SIG-M5 (cell line): ENCODE measurements around the gene STARD10.

Experiments
- DNase-seq: peaks from one replicate; lab custom pipeline; 2025; lab: John Stamatoyannopoulos, UW

STARD10 gene

DNA sequence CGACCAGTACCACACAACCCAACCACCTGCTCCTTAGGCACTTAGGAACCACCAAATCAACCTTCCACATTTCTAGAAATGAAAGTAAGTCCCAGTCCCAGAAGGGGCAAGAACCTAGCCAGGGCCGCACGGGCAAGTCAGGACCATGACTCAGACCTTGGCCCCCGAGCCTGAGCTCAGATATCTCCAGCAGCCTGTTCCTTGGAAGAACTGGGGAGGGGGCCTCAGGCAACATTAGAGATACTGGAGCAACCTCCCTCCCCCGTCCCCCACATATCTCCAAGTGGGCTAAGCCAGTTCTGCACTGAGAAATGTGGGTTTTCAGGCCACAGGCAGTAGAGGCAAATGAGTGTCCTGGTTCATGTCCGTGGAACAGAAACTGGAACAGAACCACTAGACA lies 49.4 kb downstream of the STARD10 start:
- no peak for DNase-seq

DNA sequence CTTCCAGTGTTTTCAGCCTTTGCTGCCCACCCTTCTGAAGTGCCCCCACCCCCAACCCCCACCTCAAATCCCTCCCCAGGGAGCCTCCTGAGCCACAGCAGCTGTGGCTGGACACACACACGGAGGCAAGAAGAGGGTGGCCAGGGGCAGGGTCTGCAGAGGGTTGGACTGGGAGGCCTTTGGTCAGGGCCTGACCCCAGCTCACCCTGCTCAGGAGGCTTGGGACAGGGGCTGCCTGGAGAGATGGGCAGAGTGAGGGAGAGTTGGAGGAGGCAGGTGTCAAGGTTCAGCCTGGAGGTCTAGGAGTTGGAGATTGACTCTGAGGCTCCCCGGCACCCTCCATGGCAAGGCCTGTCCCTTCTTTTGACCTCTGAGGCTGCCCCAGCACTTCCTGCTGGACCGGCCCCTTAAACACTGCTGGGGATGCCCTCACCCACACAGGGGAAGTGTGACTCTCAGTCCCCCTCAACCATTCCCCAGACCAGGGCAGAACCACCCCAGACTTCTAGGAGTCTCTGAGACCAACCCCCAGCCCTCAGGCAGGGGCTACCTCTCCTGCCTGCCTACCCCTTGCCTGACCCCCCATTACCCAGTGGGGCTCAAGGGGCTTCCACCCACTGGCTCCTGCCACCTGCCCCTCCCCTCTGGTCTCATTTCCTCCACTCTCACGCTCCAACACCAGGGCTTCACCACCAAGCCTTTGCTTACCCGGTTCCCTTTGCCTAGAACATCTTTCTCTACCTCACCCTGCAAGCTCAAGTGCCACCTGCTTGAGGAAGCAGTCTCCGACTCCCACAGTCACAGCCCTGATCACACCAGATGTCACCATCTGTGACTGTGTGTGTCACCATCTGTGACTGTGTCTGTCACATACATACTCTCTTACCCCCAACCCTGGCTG lies 50.3 kb downstream of the STARD10 start:
- no peak for DNase-seq

- DNase-seq: no peak
Observed at GRCh38 chr11:72742513-72743320, 51.1 kb downstream of the STARD10 start.

GRCh38 chr11:72741849-72742512 lies 51.9 kb downstream of the STARD10 start:
- no peak for DNase-seq

- no peak for DNase-seq
Observed at GRCh38 chr11:72741429-72741833, 52.4 kb downstream of the STARD10 start.

DNA sequence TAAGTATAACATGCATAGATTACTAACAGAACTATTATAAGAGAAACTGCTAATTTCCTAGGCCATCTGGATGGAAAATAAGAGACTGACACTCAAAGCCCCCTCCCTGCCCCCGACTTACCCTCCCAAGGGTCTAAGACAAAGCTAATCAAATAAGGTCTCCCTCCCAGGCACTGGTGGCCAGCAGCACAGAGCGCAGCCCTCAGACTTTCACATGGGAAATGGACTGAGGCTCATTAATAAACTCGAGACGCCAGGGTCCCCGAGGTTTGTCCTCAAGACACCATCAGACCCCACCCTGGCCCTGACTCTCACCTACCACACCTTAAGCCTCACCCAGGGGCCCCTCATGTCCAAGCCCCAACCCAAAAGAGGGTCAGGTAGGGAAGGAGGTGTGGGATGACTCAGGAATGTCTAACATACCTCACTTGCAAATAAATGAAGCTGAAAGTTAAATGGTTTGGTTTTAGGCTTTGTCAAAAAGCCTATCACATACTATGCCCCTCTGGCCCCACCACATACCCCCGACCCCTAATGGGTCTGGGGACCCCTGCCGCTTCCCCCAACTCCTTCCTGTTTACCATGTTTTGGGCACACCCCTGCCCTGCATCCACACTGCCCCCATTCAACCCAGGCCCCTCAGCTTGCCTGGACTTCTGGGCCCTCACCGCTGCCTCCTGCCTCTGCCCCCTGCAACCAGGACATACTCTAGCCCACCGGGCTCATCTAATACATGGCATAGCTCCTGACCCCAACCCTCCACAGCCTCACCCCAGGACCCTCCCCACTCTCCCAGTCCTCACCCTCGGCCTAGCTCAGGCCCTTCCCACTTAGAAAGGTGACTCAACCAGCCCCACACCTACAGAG lies 53.1 kb downstream of the STARD10 start:
- no peak for DNase-seq

DNA sequence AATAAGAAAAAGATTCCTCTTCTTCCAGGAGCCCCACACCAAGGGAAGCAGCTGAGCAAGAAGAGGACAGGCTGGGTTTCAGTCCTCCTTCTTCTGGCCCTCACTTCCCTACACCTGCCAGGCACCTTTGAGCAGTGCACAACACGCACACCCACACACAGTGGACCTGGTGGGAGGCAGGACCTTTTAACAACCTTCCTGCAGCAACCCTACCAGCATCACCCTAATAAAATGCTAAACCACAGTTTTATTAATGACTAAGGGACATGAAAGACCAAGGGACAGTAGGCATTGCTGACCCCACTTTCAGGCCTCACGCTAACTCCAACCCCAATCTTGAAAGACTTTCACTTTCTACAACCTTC lies 53.8 kb downstream of the STARD10 start:
- no peak for DNase-seq

DNA sequence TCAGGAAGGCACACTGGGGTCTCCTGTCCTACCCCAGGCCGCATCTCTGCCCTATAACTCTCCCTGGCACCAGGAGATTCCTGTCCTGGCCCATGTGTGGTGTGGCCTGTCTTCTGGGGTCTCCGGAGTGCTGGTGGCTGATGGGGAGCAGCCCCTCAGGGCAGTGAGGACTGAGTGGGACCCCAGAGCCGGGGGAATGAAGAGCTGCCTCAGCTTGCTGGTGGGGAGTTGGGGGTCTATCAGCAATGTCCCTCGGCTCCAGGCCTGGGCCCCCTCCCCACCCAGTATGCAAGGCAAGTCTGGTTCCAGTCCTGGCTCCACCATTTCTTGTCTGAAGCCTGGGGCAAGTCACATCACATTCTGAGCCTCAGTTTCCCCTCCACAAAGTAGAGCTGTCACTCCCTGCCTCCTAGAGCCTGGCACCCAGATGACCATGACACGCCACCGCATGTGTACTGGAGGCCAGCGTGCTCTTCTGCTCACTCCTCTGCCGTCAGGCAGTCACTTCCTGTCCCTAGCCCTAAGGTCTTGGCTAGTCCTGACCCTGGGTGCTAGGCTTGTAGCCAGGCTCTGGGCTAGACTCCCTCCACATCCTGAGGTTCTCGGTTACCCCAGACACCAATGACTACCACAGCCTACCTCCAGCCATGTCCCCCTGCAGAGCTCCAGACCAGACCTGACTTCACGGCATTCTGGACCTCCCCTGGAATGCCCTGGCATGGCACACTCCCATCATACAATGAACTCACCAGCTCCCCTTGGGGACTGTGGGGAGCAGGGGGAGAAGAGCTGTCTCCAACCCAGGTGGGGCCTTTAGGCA lies 54.4 kb downstream of the STARD10 start:
- no peak for DNase-seq

DNA sequence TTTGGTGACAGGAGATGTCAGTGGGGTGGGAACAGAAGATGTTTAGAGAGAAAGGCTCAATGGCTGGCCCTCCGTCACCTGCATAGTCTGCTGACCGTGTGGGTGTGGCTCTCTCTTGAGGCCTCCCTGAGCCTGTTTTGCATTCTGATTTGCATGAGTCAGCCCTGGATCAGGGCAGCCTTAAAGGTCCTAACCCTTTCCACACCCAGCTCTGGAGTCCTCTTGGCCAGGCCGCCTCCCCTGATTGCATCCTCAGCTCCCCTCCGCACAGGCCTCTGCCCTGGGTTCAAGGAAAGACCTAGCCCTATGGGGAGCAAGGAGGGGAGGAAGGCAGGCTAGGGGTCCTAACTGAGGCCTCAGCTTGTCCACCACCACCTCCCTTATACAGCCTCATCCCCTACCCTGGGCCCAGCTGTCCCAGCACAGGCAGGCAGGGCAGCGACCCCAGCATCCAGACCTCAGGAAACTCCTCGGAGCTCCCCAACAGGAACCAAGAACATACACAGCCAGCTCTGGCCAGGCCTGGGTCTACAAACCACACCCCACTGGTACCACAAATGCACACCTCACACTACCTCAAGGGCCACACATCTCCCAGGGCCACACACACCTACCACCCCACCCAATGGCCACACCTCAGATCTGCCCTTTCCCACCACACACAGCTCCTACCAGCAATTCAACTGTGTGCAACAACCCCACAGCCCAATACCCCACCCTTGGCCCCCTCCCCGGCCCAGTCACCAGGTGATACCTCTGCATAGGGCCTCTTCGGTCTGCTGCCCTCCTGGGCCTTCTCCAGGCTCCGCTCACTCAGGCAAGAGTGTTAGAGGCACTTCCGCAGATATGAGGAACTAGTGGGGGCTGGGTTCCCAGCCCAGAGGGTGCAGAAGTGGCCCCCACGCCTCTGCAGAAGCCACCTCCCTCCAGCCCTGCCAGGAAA lies 55.4 kb downstream of the STARD10 start:
- DNase-seq: no peak

GRCh38 chr11:72737336-72737735 lies 56.5 kb downstream of the STARD10 start:
- no peak for DNase-seq

- DNase-seq: peak; percentile 91
Observed at GRCh38 chr11:72736452-72737069, 57.3 kb downstream of the STARD10 start.

DNA sequence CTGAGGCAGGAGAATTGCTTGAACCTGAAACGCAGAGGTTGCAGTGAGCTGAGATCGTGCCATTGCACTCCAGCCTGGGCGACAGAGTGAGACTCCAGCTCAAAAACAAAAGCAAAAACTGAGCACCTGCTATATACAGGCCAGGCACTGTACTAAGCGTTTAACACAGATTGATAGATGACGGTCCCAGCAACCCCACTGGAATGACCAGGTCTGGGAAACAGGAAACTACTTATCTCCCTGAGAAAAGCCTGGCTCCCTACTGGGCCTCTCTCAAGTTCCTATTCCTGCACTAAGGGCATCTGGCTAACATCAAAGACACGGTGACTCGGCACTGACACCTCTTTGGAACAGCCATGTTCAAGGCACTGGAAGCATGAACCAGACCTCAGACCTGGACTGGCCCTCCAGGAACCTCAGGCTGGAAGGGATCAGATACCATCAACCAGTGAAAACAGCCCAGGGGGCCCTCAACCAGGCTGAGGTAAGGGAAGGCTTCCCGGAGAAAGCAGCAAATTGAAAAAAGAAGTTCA lies 58.3 kb downstream of the STARD10 start:
- DNase-seq: no peak

DNA sequence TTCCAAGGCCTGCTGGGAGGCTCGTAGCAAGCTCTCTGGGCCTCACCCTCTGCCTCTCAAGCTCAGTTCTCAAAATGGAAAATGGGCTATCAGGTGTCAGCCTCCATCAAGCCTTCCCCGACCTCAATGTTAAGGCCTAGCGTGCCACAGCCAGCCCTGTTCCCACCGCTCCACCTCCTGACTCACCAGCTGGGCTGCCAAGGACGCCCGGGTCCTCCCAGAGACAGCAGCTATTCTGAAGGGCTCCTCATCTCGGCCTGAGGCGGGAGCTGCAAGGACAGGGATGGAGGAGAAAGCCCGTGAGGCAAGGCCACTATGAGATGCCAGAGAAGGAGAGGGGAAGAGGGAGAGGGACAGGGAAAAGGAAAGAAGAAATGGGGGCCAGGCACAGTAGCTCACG lies 61.5 kb downstream of the STARD10 start:
- DNase-seq: no peak

DNA sequence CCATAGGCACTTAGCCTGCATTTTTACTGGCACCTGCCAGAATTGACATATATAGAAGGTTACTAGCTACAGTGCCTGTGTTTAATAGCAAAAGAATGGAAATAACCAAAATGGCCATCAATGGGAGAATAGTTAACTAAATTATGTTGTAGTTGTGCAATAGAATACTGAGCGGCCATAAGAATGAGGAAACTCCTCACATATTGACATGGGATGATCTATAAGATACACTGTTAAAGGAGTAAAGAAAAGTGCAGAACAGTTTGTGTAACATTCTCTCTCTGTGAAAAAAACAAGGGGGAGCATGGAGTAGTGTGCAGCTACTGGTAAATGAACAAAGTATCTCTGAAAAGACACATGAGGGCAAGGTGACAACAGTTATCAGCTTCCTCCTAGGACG lies 63.1 kb downstream of the STARD10 start:
- DNase-seq: no peak

DNA sequence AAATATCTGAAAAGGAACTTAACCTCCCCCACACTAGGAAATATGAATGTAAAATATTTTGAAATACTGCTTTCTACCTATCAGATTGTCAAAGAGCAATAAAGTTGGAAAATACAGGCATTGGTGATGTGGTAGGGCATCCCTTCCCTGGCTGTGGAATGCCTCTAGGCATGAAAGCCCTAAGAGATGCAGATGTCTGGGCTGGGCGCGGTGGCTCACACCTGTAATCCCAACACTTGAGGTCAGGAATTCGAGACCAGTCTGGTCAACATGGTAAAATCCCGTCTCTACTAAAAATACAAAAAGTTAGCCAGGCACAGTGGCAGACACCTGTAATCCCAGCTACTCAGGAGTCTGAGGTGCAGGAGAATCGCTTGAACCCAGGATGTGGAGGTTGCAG lies 63.6 kb downstream of the STARD10 start:
- no peak for DNase-seq

DNA sequence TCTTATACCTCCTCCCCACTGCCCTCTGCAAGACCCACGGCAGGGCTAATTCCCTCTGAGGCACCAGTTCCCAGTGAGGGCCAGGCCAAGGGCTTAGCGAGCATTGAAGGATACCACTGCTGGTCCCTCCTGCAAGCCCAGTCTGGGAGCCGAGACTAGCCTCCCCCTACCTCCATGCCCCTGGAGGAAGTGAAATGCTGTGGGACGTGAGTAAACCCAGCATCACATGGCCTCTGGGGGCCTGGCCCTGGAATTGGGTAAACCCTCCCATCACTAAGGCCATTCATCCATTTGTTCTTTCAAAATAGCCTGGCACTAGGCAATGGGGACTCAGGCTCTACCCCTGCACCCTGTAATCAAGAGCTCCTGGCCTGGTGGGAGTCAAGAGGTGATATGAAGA lies 66.3 kb downstream of the STARD10 start:
- DNase-seq: no peak

DNA sequence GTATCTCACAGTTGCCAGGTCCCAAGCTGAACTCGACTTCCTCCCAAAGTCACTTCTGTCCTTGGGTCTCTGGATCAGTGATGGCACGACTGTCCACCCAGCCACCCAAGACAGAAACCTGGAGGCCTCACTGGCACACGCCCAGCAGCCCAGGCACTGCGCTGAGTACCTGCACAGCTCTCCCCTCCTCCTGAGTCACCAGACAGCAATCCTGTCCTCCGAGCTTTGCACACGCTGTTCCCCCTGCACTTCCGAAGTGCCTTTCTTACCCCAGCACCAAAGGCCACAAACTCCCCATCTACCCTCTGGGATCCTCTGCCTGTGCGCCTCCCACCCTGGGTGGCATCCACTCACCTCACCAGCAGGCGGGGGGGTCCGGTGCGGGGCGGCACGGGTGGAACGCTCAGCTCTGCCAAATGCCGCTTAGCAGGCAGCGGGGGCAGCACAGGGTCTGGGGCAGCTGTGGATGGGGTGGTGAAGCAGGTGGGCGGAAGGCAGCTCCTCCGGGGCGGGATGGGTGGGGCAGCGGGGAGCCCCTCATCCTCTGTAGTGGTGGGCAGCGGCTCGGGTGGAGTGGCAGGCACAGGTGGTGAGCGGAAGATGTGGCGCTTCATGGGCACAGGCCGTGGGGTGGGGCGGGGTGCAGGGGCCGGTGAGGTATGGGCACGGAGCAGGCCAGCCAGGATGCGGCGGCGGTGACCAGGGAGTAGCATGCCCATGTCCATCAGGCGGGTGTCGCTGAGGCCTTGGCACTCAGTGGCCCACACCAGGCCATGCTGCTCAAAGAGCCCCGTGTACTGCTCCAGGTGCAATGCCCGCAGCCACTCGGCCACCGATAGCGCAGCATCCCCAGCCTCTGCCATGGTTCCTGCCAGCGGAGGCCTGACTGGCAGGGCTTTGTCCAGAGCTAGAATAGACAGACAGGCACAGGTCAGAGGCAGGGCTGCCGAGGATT lies 67.3 kb downstream of the STARD10 start:
- no peak for DNase-seq

GRCh38 chr11:72725724-72726028 lies 68.2 kb downstream of the STARD10 start:
- DNase-seq: no peak
